HFF-Myc (cell line): ENCODE measurements around the gene PCDHGA5.
"Not testable (repeated sequence)": the region's sequence is repeated elsewhere in the genome, so short reads cannot be mapped to it uniquely, and the experiment has no call there.

Source experiments
- DNase-seq: peaks from one replicate; pipeline ENCODE4 v3.0.0-alpha.2; 2011; ENCODE audit warnings: low read depth; ENCODE audit errors: extremely low read depth
- H3K4me3 ChIP-seq: replicated peaks from 2 replicates; pipeline ENCODE4 v1.5.1; 2011; ENCODE audit warnings: low read depth, mild to moderate bottlenecking, control low read depth, low read length
- CTCF ChIP-seq: IDR thresholded peaks from 2 replicates; pipeline ENCODE4 v1.5.1; 2012; ENCODE audit warnings: mild to moderate bottlenecking, low read depth, low read length, control low read depth; ENCODE audit errors: missing control alignments

Gene PCDHGA5

GRCh38 chr5:141326088-141326854, 37.7 kb upstream of the PCDHGA5 start:
- H3K4me3 ChIP-seq = peak overlapping the region; percentile 19
- TF ChIP-seq CTCF = peak; percentile 60
- no peak for DNase-seq

- DNase-seq = no peak
- H3K4me3 ChIP-seq = no peak overlapping the region
- no peak for TF ChIP-seq CTCF
Measured at GRCh38 chr5:141328231-141328630, 35.7 kb upstream of the PCDHGA5 start.

DNA sequence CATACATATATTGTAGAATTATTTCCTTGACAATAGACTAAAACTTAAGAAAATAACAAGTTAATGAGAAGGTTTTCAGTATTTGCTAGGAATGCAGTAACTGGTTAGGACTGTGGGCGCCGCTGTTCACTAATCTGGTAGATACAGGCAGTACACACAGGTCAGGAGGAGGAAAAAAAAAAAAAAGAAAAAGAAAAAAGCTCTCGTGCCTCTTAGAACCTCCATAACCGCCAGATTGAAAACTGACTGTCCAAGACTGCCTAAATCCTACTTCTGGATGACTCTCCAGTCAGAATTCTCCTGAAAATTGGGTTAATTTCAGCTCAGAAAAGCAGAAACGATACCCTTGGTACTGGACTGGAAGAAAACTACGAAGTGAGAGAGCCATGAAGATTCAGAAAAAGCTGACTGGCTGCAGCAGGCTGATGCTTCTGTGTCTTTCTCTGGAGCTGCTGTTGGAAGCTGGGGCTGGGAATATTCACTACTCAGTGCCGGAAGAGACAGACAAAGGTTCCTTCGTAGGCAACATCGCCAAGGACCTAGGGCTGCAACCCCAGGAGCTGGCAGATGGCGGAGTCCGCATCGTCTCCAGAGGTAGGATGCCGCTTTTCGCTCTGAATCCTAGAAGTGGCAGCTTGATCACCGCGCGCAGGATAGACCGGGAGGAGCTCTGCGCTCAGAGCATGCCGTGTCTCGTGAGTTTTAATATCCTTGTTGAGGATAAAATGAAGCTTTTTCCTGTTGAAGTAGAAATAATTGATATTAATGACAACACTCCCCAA, 33.5 kb upstream of the PCDHGA5 start, which contains the start of gene PCDHGA1:
Gene PCDHGA1, plus strand, starts transcription at position 216 of the 782 bp plus-strand sequence.
- peak; percentile 48 for TF ChIP-seq CTCF
- DNase-seq = no peak
- H3K4me3 ChIP-seq = peak within 1 kb of the TSS; percentile 24

GRCh38 chr5:141332571-141332970, 31.4 kb upstream of the PCDHGA5 start:
- not testable (repeated sequence) for H3K4me3 ChIP-seq, DNase-seq

GRCh38 chr5:141338538-141339306, 25.2 kb upstream of the PCDHGA5 start, which contains the start of gene PCDHGA2:
PCDHGA2 (plus strand) TSS chr5:141338760.
- peak within 1 kb of the TSS; percentile 11; the same call in 1 of the 2 replicates for H3K4me3 ChIP-seq
- TF ChIP-seq CTCF = peak; percentile 48

DNA sequence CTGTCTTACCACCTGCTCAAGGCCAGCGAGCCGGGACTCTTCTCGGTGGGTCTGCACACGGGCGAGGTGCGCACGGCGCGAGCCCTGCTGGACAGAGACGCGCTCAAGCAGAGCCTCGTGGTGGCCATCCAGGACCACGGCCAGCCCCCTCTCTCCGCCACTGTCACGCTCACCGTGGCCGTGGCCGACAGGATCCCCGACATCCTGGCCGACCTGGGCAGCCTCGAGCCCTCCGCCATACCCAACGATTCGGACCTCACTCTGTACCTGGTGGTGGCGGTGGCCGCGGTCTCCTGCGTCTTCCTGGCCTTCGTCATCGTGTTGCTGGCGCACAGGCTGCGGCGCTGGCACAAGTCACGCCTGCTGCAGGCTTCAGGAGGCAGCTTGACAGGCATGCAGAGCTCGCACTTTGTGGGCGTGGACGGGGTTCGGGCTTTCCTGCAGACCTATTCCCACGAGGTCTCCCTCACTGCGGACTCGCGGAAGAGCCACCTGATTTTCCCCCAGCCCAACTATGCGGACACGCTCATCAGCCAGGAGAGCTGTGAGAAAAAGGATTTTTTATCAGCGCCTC, 23.1 kb upstream of the PCDHGA5 start:
- not testable (repeated sequence) for H3K4me3 ChIP-seq, DNase-seq

More at GRCh38 chr5:141338538-141339306, 25.2 kb upstream of the PCDHGA5 start, which contains the start of gene PCDHGA2:
- no peak for DNase-seq

GRCh38 chr5:141342773-141343172, 21.2 kb upstream of the PCDHGA5 start:
- DNase-seq = no peak
- no peak overlapping the region for H3K4me3 ChIP-seq
- no peak for TF ChIP-seq CTCF
